Upper lobe of left lung (tissue), 6 donors: ENCODE results near the gene NME1. TPM values are rescaled to one million over a fixed set of nuclear protein-coding genes. Genes with fewer than 3 reads are reported as not detected.
A peak's percentile ranks its signal among the peaks of the same experiment; 100 is the strongest.
"Not testable (repeated sequence)": the region's sequence is repeated elsewhere in the genome, so short reads cannot be mapped to it uniquely, and the experiment has no call there.

Source experiments
- ATAC-seq, 2 donors: fragments of 200-7000 bp; cut with Tn5 transposase; one replicate each; pipeline ENCODE4 v1.9.1; 2022; ENCODE audit warnings: mild to moderate bottlenecking in 2 of 2, moderate library complexity in 2 of 2; ENCODE audit not compliant: low FRiP score in 2 of 2
- DNase-seq, 2 donors: peaks; one replicate each; pipeline ENCODE4 v3.0.0-alpha.2; 2019 to 2020
- H3K27ac ChIP-seq, 4 donors: fragments of 200-600 bp; sonication (generic); one replicate each; pipeline ENCODE4 v1.5.1; 2016 to 2019
- H3K27me3 ChIP-seq, 4 donors: fragments of 200-600 bp; sonication (generic); one replicate each; pipeline ENCODE4 v1.5.1; 2017 to 2019
- H3K36me3 ChIP-seq, 4 donors: fragments of 200-600 bp; sonication (generic); one replicate each; pipeline ENCODE4 v1.5.1; 2016 to 2019
- H3K4me1 ChIP-seq, 4 donors: fragments of 200-600 bp; sonication (generic); one replicate each; pipeline ENCODE4 v1.5.1; 2018 to 2019
- H3K4me3 ChIP-seq, 4 donors: fragments of 200-600 bp; sonication (generic); one replicate each; pipeline ENCODE4 v1.5.1; 2017 to 2019; ENCODE audit warnings: mild to moderate bottlenecking in 2 of 4, moderate library complexity in 1 of 4
- H3K9me3 ChIP-seq, 4 donors: fragments of 200-600 bp; sonication (generic); one replicate each; pipeline ENCODE4 v1.5.1; 2018 to 2019
- EP300 ChIP-seq, 4 donors: sonication (generic); formaldehyde crosslinking; IDR thresholded peaks; one replicate each; pipeline ENCODE4 v1.5.1; 2017; ENCODE audit warnings: antibody characterized with exemption in 4 of 4, control low read depth in 2 of 4
- POLR2A ChIP-seq, 4 donors: fragments of 450-650 bp; IDR thresholded peaks; one replicate each; pipeline ENCODE4 v1.5.1; 2016 to 2017; ENCODE audit warnings: antibody characterized with exemption in 4 of 4, mild to moderate bottlenecking in 2 of 4
- POLR2AphosphoS5 ChIP-seq, 2 donors: sonication (generic); formaldehyde crosslinking; IDR thresholded peaks; one replicate each; pipeline ENCODE4 v1.5.1; 2017; ENCODE audit warnings: antibody characterized with exemption in 2 of 2
- WGBS, 2 donors: methylation state at CpG; one replicate each; pipeline ENCODE4 v1.1.5; 2017 to 2018; 5-methylcytosine and 5-hydroxymethylcytosine counted together
- total RNA-seq, 6 donors: library from RNA; depleted of rRNA in 4 of 6; stranded (reverse); fragments of >200 nt in 4 of 6; gene quantifications; one replicate each; pipeline versions ENCODE4 v1.1.0 to v1.2.1, GENCODE V29; 2016 to 2021
- TF ChIP-seq, protein P1 (sequence below), 6 experiments: fragments of 450-650 bp in 4 of 6; fragments of 200-600 bp in 2 of 6; sonication (generic) in 2 of 6; IDR thresholded peaks; one replicate each; pipeline ENCODE4 v1.5.1; 2016 to 2019; ENCODE audit warnings: antibody characterized with exemption in 6 of 6
- donor health status: DM: no; HTN: no; CAD: no; lungs with moderate emphysema.
- donor health status: DM: no; HTN: yes; CAD: no; lungs with severe emphysema.

NME1 gene
- 10 to 100 TPM in 5 of 6 donors, 1 to 10 TPM in 1; 4.2 to 54.4 (median 28.9) TPM for total RNA-seq

DNA sequence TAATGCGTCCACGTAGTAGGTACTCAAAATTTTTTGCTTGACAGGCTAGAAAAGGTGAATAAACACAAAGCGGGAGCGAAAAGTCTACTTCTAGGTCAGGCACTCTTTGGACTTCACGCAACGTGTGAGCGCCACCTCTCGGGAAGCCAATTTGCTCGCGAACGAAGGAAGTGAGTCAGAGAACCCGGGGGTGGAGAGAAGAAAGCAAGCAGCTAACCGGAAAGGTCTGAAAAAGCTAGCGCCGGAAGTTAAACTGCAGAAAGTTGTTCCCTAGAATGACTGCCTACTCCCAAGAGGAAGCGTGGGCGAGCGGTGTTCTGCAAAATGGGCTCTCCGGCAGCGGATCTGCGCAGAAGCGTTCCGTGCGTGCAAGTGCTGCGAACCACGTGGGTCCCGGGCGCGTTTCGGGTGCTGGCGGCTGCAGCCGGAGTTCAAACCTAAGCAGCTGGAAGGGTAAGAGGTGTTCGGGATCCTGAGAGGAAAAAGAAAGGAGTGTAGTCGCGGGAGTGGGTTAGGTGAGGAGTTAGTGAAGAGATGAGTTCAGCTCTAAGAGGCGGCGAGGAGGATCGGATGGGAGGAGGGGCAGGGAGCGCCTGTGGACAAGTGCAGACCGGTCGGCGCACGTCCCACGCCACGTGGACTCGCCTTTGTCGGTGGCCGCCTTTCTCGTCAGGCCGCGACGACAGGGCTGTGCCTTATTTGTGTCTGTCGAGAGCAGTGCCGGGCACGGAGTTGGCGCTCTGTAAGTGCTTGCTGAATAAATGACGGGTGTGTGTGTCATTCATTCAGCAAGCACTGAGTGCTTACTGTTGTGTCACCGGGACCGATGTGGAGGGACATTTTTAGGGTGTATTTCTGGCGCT, at the start of gene NME1:
TSS of gene NME1 (plus strand) at position 350 of the 863 bp plus-strand sequence. CDS start 2,096 bp downstream, outside the sequence.
- WGBS, 2 donors: 0 to 1% methylated on average over 60 of the region's 60 CpGs
- DNase-seq: peak; percentile 97 to 98
- ATAC-seq: peak; percentile 98 to 99
- Histone ChIP-seq H3K27me3 (no peaks in the 10 kb centered on the region), H3K4me1 (peaks cover 14 to 21% (median 18%) of the 10 kb centered on the region in 4 donors), H3K9me3 (no peaks in the 10 kb centered on the region), H3K36me3 (peaks cover 0 to 12% (median 0%) of the 10 kb centered on the region in 4 donors), H3K27ac (peak within 1 kb of the TSS; percentile 76 to 89 (median 80)), H3K4me3 (peak within 1 kb of the TSS; percentile 56 to 89 (median 74))
- TF ChIP-seq, protein P1, sequence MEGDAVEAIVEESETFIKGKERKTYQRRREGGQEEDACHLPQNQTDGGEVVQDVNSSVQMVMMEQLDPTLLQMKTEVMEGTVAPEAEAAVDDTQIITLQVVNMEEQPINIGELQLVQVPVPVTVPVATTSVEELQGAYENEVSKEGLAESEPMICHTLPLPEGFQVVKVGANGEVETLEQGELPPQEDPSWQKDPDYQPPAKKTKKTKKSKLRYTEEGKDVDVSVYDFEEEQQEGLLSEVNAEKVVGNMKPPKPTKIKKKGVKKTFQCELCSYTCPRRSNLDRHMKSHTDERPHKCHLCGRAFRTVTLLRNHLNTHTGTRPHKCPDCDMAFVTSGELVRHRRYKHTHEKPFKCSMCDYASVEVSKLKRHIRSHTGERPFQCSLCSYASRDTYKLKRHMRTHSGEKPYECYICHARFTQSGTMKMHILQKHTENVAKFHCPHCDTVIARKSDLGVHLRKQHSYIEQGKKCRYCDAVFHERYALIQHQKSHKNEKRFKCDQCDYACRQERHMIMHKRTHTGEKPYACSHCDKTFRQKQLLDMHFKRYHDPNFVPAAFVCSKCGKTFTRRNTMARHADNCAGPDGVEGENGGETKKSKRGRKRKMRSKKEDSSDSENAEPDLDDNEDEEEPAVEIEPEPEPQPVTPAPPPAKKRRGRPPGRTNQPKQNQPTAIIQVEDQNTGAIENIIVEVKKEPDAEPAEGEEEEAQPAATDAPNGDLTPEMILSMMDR (IDR thresholded peaks at IDR 0.05): peak; percentile 68 to 83 (median 70)
- TF ChIP-seq POLR2AphosphoS5 (IDR thresholded peaks at IDR 0.05): peak; percentile 88 to 89
- peak in 2 of 4 donors; percentile 3 to 59 for TF ChIP-seq EP300 (IDR thresholded peaks at IDR 0.05)
- TF ChIP-seq POLR2A (IDR thresholded peaks at IDR 0.05): peak in 1 of 4 donors; percentile 25

DNA sequence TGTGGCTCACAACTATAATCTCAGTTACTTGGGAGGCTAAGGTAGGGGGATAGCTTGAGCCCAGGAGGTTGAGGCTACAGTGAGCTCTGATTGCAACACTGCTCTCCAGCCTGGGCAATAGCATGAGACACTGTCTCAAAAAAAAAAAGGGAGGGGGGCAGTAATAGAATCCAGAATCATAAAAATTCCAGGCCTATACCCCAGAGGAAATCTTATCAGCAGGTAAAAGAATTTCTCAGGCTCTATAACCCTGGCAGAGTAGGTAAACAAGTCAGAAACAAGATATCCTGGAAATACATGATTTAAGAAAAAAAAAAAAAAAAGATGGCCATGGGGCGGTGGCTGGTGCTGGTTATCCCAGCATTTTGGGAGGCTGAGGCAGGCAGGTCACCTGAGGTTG, 45.6 kb upstream of the NME1 start:
- ATAC-seq (peak in 1 of 2 donors; percentile 39), DNase-seq (peak in 1 of 2 donors; percentile 33)

DNA sequence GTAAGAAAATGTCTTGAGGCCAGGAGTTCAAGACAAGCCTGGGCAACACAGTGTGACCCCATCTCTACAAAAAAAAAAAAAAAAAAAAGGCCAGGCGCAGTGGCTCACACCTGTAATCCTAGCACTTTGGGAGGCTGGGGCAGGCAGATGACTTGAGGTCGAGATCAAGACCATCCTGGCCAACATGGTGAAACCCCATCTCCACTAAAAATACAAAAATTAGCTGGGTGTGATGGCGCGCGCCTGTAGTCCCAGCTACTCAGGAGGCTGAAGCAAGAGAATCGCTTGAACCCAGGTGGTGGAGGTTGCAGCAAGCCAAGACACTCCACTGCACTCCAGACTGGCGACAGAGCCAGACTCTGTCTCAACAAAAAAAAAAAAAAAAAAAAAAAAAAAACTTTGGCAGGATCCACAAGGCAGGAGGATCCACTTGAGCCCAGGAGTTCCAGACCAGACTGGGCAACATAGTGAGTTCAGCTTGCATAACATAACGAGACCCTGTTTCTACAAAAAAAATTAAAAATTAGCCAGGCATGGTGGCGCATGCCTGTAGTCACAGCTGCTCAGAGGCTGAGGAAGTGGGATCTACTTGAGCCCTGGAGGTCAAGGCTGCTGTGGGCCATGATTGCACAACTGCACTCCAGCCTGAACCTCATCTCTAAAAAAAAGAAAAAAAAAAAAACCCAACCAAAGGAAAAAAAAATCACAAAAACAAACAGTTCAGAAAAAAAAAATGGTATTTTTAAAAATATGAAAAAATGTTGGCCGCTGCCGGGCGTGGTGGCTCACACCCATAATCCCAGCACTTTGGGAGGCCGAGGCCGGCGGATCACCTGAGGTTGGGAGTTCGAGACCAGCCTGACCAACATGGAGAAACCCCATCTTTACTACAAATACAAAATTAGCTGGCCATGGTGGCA, 40.8 kb upstream of the NME1 start:
- not testable (repeated sequence) for H3K36me3 ChIP-seq, H3K9me3 ChIP-seq, H3K27me3 ChIP-seq, H3K4me3 ChIP-seq
- H3K4me1 ChIP-seq: peaks cover 18 to 51% (median 41%) of the 10 kb centered on the region in 4 donors
- WGBS, 2 donors: 50 to 65% methylated on average over 15 to 16 of the region's 16 CpGs
- TF ChIP-seq POLR2AphosphoS5 (IDR thresholded peaks at IDR 0.05): peak; percentile 33 to 41
- peak; percentile 39 to 87 for DNase-seq
- peak; percentile 91 for ATAC-seq
- H3K27ac ChIP-seq: peak overlapping the region in 3 of 4 donors; percentile 44 to 77 (median 57)

More for the DNA sequence above, 45.6 kb upstream of the NME1 start:
- H3K27me3 ChIP-seq: no peaks in the 10 kb centered on the region
- H3K4me1 ChIP-seq: peaks cover 7 to 52% (median 44%) of the 10 kb centered on the region in 4 donors
- no peak overlapping the region for H3K4me3 ChIP-seq
- WGBS, 2 donors: 87 to 96% methylated on average over 1 of the region's 1 CpG
- TF ChIP-seq, protein P1 (IDR thresholded peaks at IDR 0.05): no peak
- TF ChIP-seq POLR2AphosphoS5 (IDR thresholded peaks at IDR 0.05): no peak
- TF ChIP-seq EP300 (IDR thresholded peaks at IDR 0.05): no peak
- TF ChIP-seq POLR2A (IDR thresholded peaks at IDR 0.05): no peak
- H3K27ac ChIP-seq: peak overlapping the region in 2 of 4 donors; percentile 17 to 26
- H3K36me3 ChIP-seq: peaks cover 0 to 2% (median 0%) of the 10 kb centered on the region in 4 donors
- no peaks in the 10 kb centered on the region for H3K9me3 ChIP-seq

DNA sequence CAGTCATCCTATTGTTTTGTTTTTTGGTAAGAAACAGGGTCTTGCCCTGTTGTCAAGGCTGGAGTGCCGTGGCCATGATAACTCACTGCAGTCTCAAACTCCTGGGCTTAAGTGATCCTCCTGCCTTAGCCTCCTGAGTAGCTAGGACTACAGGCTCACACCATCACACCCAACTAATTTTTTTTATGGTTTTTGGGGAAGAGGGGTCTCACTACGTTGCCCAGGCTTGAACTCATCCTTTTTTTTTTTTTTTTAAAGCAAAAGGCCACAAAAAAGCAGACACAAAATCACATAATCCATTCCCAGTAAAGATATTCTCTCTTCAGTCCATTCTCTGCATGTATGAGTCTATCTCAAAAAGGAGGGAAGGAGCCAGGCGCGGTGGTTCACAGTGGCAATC, 38.2 kb upstream of the NME1 start:
- ATAC-seq (no peak), DNase-seq (no peak)
- WGBS, 2 donors: 88 to 95% methylated on average over 4 of the region's 4 CpGs
- H3K36me3 ChIP-seq: no peaks in the 10 kb centered on the region
- TF ChIP-seq, protein P1 (IDR thresholded peaks at IDR 0.05): no peak
- no peak for TF ChIP-seq POLR2AphosphoS5 (IDR thresholded peaks at IDR 0.05)
- TF ChIP-seq EP300 (IDR thresholded peaks at IDR 0.05): no peak
- TF ChIP-seq POLR2A (IDR thresholded peaks at IDR 0.05): no peak
- no peak overlapping the region for H3K4me3 ChIP-seq
- H3K9me3 ChIP-seq: no peaks in the 10 kb centered on the region
- peak overlapping the region in 1 of 4 donors; percentile 5 for H3K27ac ChIP-seq
- H3K4me1 ChIP-seq: peaks cover 30 to 69% (median 54%) of the 10 kb centered on the region in 4 donors
- no peaks in the 10 kb centered on the region for H3K27me3 ChIP-seq
